NCI-H82 treated with DMSO at 0.1 percent for 48 hours (cell line): ENCODE measurements around the gene FHOD3.

Experiments
- DNase-seq: peaks from one replicate; lab custom pipeline; 2025; ENCODE audit not compliant: unreplicated experiment; lab: John Stamatoyannopoulos, UW

The FHOD3 gene

DNA sequence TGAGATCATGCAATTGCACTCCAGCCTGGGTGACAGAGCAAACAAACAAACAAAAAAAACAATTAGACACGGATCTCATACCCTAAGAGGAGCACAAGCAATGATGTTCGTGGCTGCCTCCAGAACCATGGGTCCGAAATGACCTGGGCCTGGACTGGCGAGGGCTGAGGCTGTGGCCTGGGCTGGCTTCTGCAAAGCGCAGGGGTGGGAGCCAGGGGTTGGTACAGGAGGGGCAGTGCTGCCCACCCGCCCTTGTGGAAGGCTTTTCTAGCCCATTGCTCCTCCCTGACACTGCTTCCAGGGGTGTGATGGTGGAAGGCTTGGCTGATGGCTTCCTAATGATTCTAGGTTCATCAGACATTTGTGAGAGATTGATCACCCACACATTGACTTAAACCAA lies 167.8 kb downstream of the FHOD3 start:
- DNase-seq: no peak

DNA sequence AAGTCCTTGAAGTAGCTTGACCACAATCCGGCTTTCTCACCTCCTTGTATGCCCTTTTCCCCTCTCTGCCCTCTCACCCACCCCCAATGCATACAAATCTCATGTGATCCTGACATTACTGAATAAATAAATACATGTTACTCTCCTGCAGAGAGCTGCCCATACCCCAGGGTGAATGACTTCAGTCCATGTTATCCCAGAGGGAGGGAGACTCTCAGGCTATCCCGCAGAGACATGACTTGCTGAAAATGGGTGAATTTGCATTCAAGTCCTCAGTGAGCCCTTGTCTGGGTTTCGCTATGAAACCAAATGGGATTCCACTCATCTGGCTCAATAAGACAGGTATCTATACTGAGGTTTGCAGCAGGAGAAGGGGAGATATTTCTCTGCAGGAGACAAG lies 168.5 kb downstream of the FHOD3 start:
- no peak for DNase-seq

GRCh38 chr18:36467614-36468013 lies 170.1 kb downstream of the FHOD3 start:
- no peak for DNase-seq

- peak; percentile 22 for DNase-seq
Measured at GRCh38 chr18:36468161-36468560, 170.6 kb downstream of the FHOD3 start.

DNA sequence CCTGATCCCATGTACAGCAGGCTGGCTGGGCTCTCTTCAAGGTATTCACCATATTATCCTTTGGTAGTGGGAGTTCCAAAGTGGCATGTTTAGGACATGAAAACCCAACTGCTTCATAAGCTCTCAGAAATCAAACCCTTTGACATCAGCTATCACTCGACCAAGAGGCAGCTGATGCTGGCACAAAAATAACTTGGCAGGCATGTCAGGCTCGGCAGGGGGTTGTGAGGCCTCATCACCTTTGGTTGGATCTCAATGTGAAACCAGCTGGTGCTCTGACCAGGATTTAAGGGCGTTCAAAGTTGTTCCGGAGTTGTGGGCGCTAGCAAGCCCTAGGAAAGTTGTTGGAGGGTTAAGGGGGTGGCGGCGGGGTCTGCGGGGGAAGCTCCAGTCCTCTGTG lies 171.9 kb downstream of the FHOD3 start:
- DNase-seq: no peak

GRCh38 chr18:36470896-36471295 lies 173.4 kb downstream of the FHOD3 start:
- no peak for DNase-seq

GRCh38 chr18:36471393-36471792 lies 173.9 kb downstream of the FHOD3 start:
- no peak for DNase-seq

- no peak for DNase-seq
Measured at GRCh38 chr18:36476433-36476832, 178.9 kb downstream of the FHOD3 start.

- no peak for DNase-seq
Measured at GRCh38 chr18:36477776-36478175, 180.3 kb downstream of the FHOD3 start.

- DNase-seq: no peak
Measured at GRCh38 chr18:36481201-36481657, 183.7 kb downstream of the FHOD3 start.

GRCh38 chr18:36481935-36482334 lies 184.4 kb downstream of the FHOD3 start:
- DNase-seq: no peak

GRCh38 chr18:36484591-36484990 lies 187.1 kb downstream of the FHOD3 start:
- DNase-seq: no peak

DNA sequence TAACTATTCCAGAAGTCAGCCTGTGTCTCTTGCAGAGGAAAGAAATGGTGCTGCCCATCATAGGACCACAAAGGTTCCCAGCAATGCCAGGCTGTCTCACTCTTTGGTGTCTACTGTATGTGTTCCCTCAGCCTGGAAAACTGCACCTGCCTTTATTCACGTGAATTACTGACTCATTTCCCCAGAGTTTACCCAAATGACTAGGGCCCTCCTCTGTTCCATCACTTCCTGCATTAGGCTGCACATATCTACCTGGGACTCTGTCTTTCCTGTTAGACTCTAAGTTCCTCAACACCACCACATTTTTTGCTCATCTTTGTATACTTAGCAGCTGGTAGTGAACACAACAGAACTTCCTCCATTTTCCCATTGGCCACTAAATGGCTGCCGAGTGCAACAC lies 188.3 kb downstream of the FHOD3 start:
- no peak for DNase-seq

DNA sequence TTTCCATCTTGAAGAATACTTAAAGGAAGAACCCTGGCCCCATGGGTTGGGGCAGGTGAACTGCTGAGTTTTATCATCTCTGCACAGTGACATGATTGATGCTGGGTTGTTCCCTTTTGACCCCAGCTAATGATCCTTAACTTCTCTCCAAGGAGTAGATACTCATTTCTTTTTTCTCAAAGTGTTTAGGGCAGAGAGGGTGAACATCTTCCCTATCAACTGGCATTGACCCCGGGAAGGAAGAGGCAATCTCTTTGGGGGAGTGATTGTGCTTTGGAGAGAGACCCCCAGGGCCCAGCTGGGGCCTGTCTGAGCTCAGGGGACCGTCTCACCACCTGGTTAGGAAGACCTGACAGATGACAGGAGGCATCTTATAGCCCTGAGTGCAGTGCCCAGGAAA lies 190.6 kb downstream of the FHOD3 start:
- DNase-seq: no peak

DNA sequence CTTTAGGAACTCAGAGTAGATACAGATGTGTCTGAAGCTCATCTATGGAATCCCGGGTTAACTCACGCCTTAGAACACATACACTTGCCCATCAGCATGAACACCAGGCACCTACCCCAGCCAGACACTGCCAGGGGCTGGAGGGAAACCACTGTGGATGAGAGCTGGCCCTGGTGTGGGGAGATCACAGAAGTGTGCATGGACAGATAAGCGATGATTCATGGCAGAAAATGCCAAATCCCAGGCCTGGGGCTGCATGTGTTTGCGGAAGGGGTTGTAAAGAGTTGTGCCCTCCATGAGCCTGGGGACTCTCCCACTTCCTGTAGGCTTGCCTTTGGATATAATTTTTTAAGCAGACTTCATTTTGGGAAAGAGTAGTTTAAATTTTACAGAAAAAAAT lies 193.4 kb downstream of the FHOD3 start:
- no peak for DNase-seq

GRCh38 chr18:36492604-36493329 lies 195.3 kb downstream of the FHOD3 start:
- DNase-seq: no peak

GRCh38 chr18:36493349-36494159 lies 196.0 kb downstream of the FHOD3 start:
- DNase-seq: no peak

DNA sequence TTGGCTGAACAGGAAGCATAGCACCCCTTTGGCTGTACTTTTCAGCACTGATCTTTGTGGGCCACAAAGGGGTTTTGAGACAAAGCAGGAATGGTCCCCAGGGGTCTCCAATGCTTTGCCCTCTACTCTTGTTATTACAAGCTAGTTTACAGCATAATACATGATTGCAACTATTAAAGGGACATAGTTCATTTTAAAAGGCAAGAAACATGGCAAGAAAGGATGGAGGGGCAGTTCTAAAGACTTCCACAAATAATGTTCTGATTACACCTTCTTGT lies 196.6 kb downstream of the FHOD3 start:
- DNase-seq: no peak

DNA sequence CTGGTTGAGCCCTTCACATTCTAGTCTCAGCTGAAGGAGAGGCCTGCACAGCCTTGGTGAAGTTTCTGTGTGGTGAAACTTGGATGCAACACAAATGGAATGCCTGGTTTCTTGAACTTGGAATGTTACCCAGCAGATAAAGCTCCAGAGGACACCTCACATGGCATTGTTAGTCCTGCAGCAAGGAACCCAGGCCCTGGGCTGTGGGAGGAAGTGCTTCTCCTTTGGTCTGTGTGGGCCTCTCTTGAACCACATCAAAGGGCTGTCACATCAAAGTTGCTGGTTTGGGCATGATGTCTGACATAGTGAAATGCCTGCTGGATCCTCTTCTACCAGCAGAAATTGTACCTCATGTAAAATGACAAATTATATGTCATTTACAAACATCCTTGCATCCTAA lies 198.5 kb downstream of the FHOD3 start:
- no peak for DNase-seq

- no peak for DNase-seq
Measured at GRCh38 chr18:36499938-36500337, 202.4 kb downstream of the FHOD3 start.

DNA sequence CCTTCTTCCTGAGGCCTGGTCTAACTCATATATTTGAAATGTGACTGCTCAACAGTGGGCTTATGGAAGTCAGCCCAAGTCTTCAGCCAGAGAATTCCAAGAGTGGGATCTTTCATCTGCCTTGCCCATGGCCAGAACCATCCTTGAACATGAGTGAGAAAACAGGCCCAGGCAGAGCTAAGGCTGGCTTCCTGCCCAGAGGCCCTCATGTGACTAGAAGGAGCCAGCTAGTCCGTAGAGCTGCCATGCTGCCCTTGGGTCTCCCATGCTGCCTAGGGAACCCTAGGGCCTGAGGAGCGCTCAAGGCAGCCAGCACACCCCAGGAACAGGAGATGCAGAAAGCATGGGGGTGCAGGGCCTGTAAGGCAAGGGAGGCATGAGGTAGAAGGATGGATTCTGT lies 203.6 kb downstream of the FHOD3 start:
- no peak for DNase-seq

DNA sequence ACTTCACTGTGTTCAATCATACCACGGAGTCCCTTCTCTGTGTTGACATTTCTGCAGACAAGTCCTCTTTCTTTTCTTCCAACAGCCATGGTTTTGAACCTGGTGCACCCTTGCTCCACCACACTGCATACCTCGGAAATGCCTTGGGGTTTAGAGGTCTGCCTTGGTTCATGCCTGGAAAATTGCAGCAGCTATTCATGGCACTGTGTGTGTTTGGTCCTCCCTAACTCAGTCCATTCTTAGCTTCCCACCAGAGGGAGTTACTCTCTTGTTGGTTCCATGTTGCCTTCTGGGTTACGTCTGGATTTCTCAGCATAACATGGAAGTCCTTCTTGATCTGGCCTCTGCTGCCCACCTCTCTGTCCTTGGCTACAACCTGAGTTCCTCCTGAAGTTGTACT lies 206.0 kb downstream of the FHOD3 start:
- DNase-seq: no peak

DNA sequence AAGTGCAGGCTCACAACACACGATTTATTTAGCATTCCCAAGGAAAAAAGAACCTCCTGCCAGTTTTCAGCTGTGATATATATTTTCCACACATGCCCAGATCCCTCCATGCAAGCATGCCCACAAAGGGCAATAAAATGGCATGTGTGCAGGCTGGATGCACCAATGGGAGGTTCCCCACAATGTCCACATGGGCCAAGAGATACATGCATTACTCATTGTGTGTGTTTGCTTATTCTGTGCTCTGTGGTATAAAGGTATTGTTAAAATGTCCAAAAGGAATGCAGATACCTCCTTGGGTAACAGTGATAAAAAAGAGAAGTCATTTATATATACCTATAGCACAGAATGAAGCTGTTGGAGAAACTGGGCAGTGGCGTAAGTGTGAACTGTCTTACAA lies 207.4 kb downstream of the FHOD3 start:
- DNase-seq: no peak
